GM18517 (cell line): ENCODE results near the gene SLC16A5.

Source experiments
- ATAC-seq: cut with Tn5 transposase; IDR thresholded peaks from one replicate; pipeline ENCODE4 v1.9.1; 2021; ENCODE audit warnings: mild to moderate bottlenecking, moderate library complexity; ENCODE audit not compliant: unreplicated experiment

SLC16A5 gene

GRCh38 chr17:75155191-75155601, 67.4 kb downstream of the SLC16A5 start:
- ATAC-seq = no peak
